C1 segment of cervical spinal cord (tissue), 14 donors: ENCODE measurements around the gene FBXL14.

Source experiments
- DNase-seq, 14 donors: peaks; one replicate each; lab custom pipeline; 2025; lab: John Stamatoyannopoulos, UW

Gene FBXL14

GRCh38 chr12:1594006-1594260 lies 448 bp downstream of the FBXL14 start:
- peak in 7 of 14 donors; percentile 53 to 81 (median 59) for DNase-seq

GRCh38 chr12:1593174-1594005 lies 991 bp downstream of the FBXL14 start:
- peak in 6 of 14 donors; percentile 33 to 68 (median 45) for DNase-seq

- peak in 8 of 14 donors; percentile 37 to 71 (median 56) for DNase-seq
Measured at GRCh38 chr12:1592444-1593173, 1.8 kb downstream of the FBXL14 start.

GRCh38 chr12:1591543-1591942 lies 2.8 kb downstream of the FBXL14 start:
- DNase-seq: peak in 1 of 14 donors; percentile 4

- no peak for DNase-seq
Measured at GRCh38 chr12:1591034-1591433, 3.3 kb downstream of the FBXL14 start.

GRCh38 chr12:1590221-1590979 lies 4.0 kb downstream of the FBXL14 start:
- DNase-seq: peak in 8 of 14 donors; percentile 27 to 69 (median 48)

- DNase-seq: no peak
Measured at GRCh38 chr12:1588575-1588947, 5.8 kb downstream of the FBXL14 start.

- peak in 1 of 14 donors; percentile 29 for DNase-seq
Measured at GRCh38 chr12:1587927-1588574, 6.3 kb downstream of the FBXL14 start.

GRCh38 chr12:1584326-1584725 lies 10.1 kb downstream of the FBXL14 start:
- DNase-seq: no peak

GRCh38 chr12:1583421-1584078 lies 10.8 kb downstream of the FBXL14 start:
- peak in 9 of 14 donors; percentile 22 to 54 (median 38) for DNase-seq

GRCh38 chr12:1582709-1583050 lies 11.7 kb downstream of the FBXL14 start:
- no peak for DNase-seq

GRCh38 chr12:1581973-1582708 lies 12.2 kb downstream of the FBXL14 start:
- no peak for DNase-seq

GRCh38 chr12:1580526-1580925 lies 13.9 kb downstream of the FBXL14 start:
- DNase-seq: no peak

- no peak for DNase-seq
Measured at GRCh38 chr12:1579651-1580435, 14.5 kb downstream of the FBXL14 start.

GRCh38 chr12:1576410-1577241 lies 17.8 kb downstream of the FBXL14 start:
- no peak for DNase-seq

GRCh38 chr12:1575408-1576401 lies 18.7 kb downstream of the FBXL14 start:
- DNase-seq: no peak

- DNase-seq: no peak
Measured at GRCh38 chr12:1574865-1575259, 19.5 kb downstream of the FBXL14 start.
